RPMI8226 (cell line): ENCODE measurements around the gene MBD5.
A peak's percentile ranks its signal among the peaks of the same experiment; 100 is the strongest.

Source experiments
- DNase-seq: peaks from one replicate; pipeline ENCODE4 v3.0.0-alpha.2; 2015

The MBD5 gene

DNA sequence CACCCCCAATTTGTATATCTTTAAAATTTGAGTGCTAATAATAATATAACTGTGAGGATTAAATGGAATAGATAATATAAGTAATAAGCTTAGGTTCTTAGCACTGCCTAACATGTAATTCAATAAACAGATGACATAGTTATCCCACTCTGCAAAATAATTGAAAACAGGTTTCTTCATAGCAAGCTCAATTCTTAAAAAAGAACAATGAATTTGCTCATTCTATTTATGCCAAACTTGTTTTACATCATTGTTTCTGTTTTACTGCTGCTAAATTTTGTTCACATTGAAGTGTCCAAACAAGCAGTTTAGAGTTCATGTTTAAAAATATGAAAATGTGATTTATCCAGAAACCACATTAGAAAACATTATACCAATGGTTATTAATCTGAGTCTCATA, 217.0 kb downstream of the MBD5 start:
- no peak for DNase-seq

DNA sequence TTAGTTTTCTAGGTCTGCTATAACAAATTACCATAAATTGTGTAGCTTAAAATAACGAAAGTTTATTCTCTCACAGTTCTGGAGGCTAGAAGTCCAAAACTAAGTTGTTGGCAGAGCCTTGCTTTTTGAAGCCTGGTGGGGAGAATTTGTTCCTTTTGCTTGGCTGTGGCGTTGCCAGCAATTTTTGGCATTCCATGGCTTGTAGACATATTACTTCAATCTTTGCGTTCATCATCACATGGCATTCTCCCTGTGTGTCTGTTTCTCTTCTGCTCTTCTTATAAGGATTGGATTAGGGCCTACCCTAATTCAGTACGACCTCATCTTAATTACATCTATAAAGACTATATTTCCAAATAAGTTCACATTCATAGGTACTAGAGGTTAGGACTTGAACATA, 217.7 kb downstream of the MBD5 start:
- DNase-seq = no peak

DNA sequence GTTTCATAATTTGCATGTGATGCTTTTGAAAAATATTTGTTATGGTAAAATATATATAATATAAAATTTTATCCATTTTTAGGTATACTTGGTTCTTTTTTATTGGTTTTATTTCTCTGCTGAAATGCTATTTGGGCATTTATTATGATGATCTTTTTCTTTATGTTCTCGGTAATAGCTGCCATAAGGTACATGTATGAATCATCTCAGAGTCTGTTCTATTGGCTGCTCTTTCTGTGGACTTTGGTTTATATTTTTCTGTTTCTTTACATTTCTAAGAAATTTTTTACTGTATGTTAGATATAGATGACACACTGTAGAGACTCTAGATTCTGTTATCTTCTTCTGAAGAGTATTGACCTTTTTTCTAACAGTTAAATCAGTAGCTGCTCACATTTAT, 219.9 kb downstream of the MBD5 start:
- DNase-seq = no peak

DNA sequence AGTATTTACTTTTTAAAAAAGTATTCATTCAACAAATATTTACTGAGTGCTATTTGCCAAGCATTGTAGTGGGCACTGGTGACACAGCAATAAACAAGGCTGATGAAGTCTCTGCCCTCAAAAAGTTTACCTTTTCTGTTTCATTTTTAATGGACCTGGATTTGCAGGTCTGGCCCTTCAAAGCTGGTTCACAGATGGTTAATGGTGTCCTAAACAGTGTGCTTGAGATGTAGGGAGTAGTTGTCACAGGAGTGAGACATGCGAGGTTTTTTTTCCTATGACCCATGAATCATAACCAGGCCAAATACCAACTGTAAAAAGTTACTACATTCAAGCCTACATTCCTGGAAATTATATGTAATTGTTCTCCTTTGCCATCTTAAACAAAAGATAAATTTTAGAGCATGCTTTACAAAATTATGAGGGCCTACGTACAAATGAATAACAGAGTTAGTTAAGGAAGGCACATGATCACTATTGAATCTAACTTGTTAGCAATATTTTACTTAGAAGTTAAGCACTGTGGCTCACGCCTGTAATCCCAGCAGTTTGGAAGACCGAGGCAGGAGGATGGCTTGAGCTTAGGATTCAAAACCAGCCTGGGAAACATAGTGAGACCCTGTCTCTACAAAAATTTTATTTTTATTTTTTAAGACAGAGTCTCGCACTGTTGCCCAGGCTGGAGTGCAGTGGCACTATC, 223.9 kb downstream of the MBD5 start:
- DNase-seq = no peak

DNA sequence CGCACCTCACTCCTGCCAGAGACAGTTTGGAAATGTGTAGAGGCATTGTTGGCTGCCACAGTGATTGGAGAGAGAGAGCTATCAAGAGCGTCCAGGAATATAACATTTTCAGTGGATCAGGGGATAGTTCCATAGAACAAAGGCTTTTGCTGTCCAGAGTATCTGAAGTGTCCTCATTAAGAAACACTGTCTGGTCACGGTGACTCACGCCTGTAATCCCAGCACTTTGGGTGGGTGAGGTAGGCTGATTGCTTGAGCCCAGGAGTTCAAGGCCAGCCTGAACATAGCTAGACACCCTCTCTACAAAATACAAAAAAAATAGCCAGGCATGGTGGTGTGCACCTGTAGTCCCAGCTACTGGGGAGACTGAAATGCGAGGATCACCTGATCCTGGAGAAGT, 231.1 kb downstream of the MBD5 start:
- no peak for DNase-seq

DNA sequence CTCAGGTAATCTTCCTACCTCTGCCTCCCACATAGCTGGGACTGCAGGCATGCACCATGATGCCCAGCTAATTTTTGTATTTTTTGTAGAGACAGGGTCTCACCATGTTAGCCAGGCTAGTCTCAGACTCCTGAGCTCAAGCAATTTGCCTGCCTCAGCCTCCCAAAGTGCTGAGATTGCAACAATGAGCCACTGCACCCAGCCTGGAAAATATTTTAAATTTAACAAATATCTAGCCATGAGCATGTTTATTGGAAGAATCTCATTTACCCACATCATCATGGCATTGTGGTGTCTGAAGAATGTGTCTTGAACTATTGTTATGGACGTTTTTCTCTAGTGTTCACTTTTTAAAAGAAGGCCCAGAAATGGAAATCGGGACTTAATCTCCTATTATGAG, 231.8 kb downstream of the MBD5 start:
- DNase-seq = no peak

DNA sequence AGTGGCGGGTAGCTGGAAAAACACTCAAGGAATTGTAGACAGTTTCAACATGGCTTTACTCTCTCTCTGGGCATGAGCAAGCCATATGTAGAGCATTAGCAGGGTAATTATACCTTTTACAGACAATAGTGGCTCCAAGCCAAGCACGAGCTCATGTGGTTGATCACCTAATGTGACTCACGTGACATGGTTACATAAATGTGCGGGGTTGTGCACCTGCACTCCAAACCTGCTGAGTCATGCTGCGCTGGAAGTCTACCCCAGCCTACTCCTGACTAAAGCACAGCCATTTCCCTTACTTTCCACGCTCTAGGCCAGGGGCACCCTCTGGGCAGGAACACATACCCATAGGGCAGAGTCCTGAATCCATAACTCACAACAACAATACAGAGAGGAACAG, 232.8 kb downstream of the MBD5 start:
- peak; percentile 31 for DNase-seq

DNA sequence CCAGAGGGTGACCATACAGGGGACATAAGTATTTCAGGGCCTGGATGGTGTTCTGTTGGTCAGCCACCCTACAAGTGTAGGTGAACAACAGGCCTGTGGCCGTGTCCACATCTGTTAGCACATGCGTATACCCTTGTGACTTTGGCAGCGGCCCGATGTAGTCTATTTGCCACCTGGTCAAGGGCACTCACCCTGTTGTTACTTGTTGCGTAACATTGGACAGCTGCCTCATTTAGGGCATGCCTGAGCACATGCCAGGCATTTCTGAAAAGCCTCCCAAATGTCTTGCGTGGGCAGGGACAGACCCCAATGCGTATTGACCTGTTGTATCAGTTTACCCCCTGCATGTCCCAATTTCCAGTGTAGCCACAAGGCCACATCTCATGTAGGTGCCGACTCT, 235.0 kb downstream of the MBD5 start:
- no peak for DNase-seq

DNA sequence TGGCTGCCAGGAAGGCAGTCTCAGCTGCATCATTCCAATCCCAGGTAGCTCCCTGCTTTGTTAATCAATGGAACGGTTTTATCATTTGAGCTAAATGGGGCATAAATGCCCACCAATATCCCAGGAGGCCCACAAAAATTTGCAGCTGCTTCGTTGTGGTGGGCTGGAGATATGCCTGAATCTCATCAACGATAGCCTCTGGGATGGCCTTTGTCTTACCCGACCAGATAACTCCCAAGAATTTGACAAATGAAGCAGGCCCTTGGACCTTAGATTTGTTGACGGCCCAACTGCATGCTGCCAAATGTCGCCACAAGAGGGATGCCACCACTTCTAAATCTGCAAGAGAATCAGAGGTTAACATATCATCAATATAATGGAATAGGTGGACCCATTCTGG, 236.4 kb downstream of the MBD5 start:
- no peak for DNase-seq

DNA sequence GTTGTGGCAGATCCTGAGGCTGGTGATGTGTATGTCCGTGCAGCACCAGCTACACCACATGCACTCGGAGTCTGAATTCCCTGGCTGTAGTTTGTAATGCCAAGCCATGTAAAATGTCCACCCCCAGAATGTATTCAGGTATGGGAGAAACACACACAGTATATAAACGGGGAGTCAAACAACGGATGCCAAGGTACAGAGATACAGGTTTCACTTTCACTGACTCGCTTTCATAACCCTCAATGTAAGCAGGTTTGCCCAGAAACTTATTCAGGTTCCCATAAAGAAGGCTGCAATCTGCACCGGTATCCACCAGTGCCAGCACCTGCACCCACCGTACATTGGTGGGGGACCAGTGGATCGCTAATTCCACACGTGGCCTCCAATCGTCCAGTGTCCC, 237.2 kb downstream of the MBD5 start:
- peak; percentile 36 for DNase-seq

DNA sequence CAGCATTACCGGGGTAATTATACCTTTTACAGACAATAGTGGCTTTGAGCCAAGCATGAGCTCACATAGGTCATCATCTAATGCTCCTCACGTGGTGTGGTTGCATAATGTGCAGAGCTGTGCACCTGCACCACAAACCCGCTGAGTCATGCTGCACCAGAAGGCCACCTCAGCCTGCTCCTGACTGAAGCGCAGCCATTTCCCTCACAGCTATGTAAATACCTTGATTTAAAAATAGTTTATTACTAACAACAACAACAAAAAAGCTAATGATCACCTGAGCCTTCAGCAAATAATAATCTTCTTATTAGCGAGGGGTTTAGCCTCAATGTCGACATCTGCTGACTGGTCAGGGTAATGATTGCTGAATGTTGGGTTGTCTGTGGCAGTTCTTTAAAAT, 238.8 kb downstream of the MBD5 start:
- DNase-seq = peak; percentile 73

DNA sequence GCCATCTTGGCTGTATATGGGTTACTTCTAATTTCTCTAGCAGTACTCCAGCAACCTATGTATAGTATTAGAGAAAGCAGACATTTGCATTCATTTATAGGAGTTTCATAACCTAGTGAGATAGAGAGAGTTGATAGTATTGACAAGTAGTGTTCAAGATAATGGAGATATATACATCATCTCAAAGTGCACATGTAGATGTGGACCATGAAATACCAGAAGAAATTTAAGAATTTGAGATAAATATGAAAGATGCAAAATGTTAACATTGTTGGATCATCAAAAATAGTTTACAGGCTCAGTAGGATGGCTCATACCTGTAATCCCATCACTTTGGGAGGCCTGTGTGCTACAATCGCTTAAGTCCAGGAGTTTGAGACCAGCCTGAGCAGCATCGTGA, 243.0 kb downstream of the MBD5 start:
- no peak for DNase-seq

DNA sequence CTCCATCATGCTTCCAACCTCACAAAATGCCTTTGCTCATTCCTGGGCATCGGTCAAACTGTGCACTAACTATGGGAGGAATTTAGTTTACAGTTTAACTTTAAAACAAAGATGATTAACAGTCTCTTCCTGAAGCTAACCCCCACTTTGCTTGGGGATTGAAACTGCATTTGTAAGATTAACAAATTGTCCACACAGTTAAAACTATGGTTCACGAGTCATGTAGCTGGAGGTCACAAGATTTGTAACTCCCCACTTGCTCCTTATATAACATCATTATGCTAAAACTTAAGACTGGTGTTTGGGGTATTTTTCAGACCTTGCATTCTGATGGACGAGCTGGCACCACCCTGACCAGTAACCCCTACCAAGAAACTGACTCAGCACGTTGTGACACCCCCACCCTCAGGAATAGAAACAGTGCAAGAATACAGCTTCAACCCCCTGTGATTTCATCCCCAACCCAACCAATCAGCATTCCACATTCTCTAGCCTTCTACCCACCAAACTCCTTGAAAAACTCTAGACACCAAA, 252.3 kb downstream of the MBD5 start:
- no peak for DNase-seq

DNA sequence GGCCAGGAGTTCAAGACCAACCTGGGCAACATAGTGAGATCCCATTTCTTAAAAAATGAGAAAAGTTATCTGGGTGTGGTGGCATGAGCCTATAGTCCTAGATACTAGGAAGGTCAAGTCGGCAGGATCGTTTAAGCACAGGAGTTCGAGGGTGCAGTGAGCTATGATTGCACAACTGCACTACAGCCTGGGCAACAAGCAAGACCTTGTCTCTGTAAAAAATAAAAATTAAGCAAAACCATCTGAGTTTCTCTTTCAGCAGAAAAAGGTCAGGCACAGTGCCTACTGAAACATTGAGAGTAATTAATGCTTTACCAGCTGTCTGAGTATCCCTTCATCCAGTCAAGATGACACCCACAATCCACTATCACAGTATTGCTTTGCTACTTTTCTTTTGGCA, 258.3 kb downstream of the MBD5 start:
- DNase-seq = no peak

DNA sequence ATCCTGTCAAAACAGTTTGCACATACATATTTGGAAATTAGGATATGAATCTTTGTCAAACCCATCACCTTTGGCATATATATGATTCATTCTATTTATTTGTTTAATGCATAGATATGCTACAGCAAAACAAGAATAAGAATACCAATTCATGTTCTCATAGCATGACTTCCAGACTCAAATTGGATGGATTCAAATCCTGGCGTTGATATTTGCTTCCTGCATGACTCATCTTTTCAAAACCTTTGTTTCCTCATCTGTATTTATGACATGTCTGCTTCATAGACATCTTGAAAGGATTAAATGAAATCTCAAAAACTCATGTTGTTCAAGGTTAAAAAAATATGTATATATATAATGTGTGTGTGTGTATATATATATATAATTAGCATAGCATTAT, 261.3 kb downstream of the MBD5 start:
- DNase-seq = no peak

DNA sequence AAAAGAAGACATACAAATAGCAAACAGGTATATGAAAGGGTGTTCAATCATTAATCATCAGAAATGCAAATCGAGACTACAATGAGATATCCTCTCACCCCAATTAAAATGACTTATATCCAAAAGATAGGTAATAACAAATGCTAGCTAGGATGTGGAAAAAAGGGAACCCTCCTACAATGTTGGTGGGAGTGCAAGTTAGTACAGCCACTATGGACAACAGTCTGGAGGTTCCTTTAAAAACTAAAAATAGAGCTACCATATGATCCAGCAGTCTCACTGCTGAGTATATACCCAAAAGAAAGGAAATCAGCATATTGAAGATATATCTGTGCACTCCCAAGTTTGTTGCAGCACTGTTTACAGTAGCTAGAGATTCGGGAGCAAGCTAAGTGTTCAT, 271.5 kb downstream of the MBD5 start:
- no peak for DNase-seq

DNA sequence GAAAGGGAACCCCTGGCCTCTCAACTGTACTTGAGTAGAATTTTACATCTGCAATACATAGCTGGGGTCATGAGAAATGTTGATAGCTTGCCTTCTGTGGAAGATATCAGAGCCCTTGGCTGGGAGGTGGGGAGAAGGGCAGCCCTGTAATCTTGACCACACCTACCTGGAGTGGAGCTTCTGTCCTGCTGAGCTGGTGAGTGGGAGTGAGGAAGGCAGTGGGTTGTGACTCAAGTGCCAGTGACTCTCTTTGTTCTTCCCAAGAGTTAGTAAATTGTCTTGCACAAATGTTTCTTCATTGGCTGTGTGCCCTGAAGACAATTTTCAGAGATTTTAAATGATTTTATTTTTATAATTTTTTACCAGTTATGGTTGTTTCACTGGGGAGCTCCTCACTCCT, 277.3 kb downstream of the MBD5 start:
- no peak for DNase-seq

DNA sequence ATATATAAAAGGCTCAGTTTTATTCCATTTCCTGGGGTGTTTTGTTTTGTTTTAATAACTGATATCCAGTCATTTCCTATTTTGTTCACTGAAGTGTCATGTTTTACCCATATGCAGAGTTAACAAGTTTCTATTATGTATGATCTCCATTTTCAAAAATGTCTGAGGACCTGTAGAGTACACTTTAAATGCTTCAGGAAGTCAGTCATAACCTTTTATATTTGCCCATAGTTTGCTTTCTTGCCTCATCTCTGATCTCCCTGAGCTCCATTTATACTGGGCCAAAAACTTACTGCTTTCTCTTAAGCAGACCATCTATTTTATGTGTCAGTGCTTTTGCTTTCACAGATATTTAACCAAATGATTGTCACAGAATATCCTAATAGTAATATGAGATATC, 278.7 kb downstream of the MBD5 start:
- DNase-seq = no peak

DNA sequence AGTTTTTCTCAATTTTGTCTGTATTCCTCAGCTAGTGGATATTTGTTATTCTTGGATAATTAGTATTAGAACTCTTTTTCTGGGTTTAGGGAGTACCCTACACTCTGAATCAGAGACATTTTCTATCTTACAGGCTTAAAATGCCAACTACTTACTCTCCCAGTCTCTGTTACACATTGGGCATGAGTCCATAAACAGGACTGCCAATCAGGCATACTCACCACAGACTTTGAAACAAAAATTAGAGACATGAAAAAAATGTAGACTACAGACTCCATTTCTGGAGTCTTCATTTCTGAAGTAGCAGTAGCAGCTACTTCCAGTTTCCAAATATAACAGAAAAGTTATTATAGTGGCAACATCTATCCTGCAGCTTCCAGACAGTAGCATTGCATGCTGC, 279.7 kb downstream of the MBD5 start:
- no peak for DNase-seq

DNA sequence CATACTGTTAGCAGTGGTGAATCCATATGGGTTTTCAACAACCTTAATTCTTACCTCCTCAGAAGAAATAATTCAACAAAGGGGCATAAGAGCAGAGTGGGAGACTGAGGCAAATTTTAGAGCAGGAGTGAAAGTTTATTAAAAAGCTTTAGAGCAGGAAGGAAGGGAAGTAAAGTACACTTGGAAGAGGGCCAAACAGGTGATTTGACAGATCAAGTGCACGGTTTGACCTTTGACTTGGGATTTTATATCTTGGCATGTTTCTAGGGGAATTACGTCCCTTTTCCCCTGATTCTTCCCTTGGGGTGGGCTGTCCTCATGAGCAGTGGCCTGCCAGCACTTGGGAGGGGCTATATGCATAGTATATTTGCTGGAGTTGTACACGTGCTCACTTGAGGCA, 280.5 kb downstream of the MBD5 start:
- no peak for DNase-seq

DNA sequence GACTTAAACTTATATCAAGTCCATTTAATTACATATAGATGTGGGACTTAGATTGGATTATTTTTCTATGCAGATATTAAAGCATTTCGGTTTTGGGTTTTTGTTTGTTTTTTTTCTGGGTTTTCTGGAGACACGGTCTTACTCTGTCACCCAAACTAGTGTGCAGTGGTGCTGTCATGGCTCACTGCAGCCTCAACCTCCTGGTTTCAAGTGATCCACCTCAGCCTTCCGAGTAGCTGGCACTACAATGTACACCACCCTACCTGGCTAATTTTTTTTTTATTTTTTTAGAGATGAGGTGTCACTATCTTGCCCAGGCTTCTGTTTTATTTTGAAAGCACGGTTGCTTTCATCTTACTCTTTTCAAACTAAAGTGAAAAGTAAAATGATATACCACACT, 281.6 kb downstream of the MBD5 start:
- no peak for DNase-seq

DNA sequence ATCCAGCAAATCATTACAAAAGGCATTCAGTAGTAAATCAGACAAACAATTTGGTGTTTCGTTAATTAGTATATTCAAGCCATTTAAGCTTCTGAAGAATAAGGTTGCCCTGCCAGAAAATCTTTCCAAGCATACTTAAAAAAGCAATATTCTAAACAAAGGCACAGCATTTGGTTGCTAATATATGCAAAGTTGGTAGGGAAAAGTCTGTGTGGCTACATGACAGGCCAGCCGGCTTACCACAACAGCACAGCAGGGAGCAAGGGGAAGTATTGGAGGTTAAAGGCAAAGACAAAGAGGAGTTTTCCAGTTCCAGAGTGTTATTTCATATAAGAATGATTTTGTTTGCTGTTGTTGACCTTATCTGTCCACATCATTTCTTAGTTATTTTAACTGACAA, 282.3 kb downstream of the MBD5 start:
- DNase-seq = no peak

DNA sequence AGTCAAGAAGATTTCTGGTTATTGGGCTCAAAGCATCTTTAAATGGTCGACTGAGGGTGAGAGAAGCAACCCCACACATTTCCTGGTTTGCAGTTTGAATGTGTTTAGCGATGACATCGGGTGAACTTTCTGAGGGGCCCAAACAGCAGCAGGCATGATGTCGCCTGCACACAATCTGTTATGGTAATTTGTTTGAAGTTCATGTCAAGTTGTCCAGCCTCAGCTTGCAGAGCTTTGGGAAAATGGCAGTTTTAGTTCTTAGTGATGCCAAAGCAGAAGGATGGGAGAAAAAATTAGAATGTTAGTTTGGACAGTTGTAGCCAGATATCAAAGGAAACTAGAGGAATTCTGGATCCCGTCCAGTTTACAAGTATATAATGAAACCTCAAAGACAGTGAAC, 284.6 kb downstream of the MBD5 start:
- no peak for DNase-seq

DNA sequence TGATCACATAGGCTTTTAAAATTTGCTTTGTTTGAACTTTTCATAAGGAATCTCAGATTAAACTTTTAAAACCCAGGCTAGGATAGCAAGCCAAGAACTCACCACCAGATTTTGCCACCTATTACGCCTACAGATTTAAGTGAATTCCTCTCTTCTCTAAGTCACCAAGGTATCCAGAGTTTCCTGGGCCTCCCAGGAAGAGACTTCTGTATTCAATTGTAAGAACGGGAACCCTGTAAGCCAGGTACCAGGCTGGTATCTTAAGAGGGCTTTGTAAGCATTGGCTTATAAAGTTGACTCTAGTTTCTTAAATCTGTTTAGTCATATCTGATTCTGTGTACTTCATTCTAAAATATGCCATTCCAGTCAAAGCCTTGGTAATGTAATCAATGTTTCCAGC, 285.1 kb downstream of the MBD5 start:
- DNase-seq = no peak

DNA sequence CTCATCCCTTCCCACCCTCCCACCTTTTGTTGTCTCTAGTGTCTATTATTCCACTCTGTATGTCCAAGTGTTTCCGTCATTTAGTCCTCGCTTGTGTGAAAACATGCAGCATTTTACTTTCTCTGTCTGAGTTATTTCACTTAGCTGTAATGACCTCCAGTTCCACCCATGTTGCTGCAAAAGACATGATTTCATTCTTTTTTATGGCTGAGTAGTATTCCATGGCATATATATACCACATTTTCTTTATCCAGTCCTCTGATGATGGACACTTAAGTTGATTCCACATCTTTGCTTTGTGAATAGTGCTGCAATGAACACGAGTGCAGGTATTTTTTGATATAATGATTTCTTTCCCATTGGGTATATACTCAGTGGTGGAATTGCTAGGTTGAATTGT, 296.7 kb downstream of the MBD5 start:
- DNase-seq = no peak

DNA sequence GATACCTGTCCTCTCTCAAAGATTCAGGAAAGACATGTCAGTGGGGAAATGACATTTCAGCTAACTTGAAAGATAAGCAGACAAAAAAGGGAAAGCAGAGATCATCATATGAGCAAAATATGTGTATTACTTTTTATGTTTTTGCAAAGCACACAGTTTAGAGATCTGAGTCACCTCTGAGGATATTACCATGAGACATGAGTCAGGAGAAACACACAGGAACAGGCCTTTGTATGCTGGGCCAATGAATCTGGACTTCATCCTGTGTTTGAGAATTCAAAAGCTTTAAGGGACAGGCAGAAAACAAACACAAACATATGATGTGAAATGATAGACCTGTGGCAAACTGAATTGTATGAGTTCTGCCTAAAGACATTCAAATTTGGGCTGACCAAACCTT, 317.6 kb downstream of the MBD5 start:
- DNase-seq = no peak
